GM12892 (cell line): ENCODE measurements around the gene TLR6.

ENCODE experiments used
- DNase-seq: peaks from one replicate; pipeline ENCODE4 v3.0.0; 2011; ENCODE audit not compliant: insufficient read length
- FAIRE-seq: peaks from 2 replicates; lab custom pipeline; 2011; peaks lifted over from hg19 to GRCh38; lab: Jason Lieb, UNC
- POLR2A ChIP-seq: IDR thresholded peaks from 2 replicates; pipeline ENCODE4 v1.6.1; 2011; ENCODE audit warnings: low read depth, low read length, control low read depth
- POLR2AphosphoS5 ChIP-seq: IDR thresholded peaks from 2 replicates; pipeline ENCODE4 v1.6.1; 2011; ENCODE audit warnings: low read depth, low read length, control low read depth
- TAF1 ChIP-seq: IDR thresholded peaks from 2 replicates; pipeline ENCODE4 v1.6.1; 2011; ENCODE audit warnings: low read depth, mild to moderate bottlenecking, control low read depth, low read length, borderline replicate concordance

TLR6 gene

GRCh38 chr4:38891051-38891983 lies 34.7 kb upstream of the TLR6 start:
- no peak for FAIRE-seq
- DNase-seq: no peak
- TF ChIP-seq POLR2AphosphoS5 (no peak), TAF1 (no peak), POLR2A (no peak)

DNA sequence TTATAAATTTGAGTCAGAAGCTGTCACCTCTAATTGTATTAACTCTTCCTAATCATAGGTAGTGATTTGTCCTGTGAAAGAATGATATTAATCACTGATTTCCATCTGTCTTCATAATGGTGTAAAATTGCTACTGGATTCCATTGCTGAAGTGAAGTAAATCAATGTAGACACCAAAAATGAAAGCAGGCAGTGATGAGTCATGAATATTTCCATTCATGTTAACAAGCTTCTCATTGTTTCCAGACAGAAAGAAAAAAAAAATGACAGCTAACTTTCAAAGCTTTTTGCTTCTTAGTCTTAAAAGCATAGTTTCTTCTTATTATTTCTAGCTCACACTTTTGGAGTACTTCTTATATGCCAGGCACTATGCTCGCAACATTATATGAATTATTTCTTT lies 32.5 kb upstream of the TLR6 start:
- no peak for DNase-seq
- FAIRE-seq: no peak
- TF ChIP-seq TAF1 (no peak), POLR2A (no peak), POLR2AphosphoS5 (no peak)

GRCh38 chr4:38884254-38884653 lies 27.6 kb upstream of the TLR6 start:
- DNase-seq: no peak
- FAIRE-seq: no peak
- TF ChIP-seq POLR2AphosphoS5 (no peak), TAF1 (no peak), POLR2A (no peak)

GRCh38 chr4:38876636-38877035 lies 20.0 kb upstream of the TLR6 start:
- DNase-seq: no peak
- TF ChIP-seq TAF1 (no peak), POLR2AphosphoS5 (no peak), POLR2A (no peak)
- FAIRE-seq: no peak

- no peak for DNase-seq
- TF ChIP-seq POLR2AphosphoS5: no peak
- no peak for TF ChIP-seq POLR2A
- FAIRE-seq: no peak
These were observed 16.8 kb upstream of the TLR6 start for GRCh38 chr4:38873290-38873944.

DNA sequence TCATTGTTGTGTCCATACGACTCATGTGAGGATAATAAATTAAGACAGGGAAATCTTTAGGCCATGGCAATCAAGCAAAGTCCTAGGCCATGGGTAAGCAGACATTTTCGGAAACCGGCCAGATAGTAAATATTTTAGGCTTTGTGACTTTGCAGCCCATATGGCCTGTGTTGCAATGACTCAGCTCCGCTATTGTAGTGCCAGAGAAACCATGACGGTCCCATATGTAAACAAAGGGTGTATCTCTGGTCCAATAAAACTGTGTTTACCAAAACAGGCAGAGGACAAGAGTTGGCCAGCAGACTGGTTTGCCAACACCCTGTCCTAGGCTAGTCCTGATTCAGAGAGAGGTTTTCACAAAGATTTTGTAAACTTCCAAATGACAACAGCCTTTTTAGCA lies 16.0 kb upstream of the TLR6 start:
- no peak for FAIRE-seq
- DNase-seq: no peak
- TF ChIP-seq POLR2A (no peak), POLR2AphosphoS5 (no peak), TAF1 (no peak)

DNA sequence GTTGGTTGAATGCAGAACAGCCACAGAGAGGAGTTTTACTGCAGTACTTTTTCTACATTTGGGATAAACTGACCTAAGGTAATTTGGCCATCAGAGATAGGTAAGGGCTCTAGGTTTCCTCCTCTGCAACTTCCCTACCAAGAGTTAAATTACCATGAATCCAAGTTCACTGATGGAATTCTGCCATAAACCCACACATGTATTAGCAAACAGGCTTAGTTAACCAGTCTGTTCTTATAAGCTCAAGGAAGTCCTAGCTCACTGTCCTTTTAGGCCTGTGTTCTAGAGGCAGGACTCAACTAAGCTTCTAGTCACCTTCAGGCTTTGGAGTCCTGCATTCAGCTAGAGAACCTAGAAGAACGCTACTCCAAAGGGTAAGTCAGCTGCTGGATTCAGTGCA lies 15.0 kb upstream of the TLR6 start:
- FAIRE-seq (no peak), DNase-seq (no peak)
- no peak for TF ChIP-seq POLR2AphosphoS5
- TF ChIP-seq POLR2A: no peak
- TF ChIP-seq TAF1: no peak

GRCh38 chr4:38870098-38870808 lies 13.6 kb upstream of the TLR6 start:
- FAIRE-seq: no peak
- no peak for DNase-seq
- no peak for TF ChIP-seq POLR2A
- TF ChIP-seq POLR2AphosphoS5: no peak
- TF ChIP-seq TAF1: no peak

- DNase-seq (no peak), FAIRE-seq (no peak)
- TF ChIP-seq TAF1 (no peak), POLR2A (no peak), POLR2AphosphoS5 (no peak)
These were observed 12.9 kb upstream of the TLR6 start for GRCh38 chr4:38869511-38869910.

DNA sequence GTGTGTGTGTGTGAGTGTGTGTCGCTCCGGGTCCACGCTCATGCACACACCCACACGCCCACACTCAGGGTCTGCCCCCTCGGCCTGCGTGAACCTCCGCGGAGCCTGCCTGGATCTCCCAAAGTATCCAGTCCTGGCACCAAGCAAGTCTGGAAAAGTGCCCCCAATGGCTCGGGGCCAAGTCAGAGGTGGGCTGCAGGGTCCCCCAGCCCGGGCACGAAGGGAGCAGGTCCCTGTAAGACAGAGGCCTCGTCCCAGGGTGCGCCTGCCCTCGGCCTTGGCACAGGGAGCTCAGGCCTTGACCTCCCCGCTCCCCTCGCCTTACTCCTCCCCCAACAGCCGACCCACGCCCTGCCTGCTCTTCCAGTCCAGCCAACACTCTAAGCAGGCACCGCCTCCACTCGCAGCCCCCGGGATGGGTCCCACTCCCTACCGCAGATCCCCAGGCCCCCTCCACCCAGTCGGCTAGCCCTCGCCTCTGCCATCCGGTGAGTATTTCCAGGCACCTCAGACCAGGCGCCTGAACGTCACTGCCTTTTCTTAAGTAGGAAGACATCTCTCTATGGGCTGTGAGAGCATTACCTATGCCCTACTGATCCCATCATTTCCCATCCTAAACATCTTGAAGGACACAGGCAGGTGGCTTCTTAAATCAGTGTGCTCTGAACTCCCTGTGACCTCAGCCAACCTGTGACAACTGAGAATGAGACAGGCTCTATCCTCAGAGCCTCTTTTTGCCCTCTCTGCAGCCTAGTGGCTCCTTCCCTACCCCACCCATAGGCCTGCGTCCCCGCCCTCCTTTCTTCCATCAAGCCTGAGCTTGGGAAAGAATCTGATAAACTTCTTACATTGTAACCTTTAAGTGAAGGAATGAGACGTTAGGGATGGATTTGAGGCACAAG lies 11.7 kb upstream of the TLR6 start:
- FAIRE-seq (no peak), DNase-seq (no peak)
- no peak for TF ChIP-seq POLR2AphosphoS5
- no peak for TF ChIP-seq POLR2A
- TF ChIP-seq TAF1: no peak

DNA sequence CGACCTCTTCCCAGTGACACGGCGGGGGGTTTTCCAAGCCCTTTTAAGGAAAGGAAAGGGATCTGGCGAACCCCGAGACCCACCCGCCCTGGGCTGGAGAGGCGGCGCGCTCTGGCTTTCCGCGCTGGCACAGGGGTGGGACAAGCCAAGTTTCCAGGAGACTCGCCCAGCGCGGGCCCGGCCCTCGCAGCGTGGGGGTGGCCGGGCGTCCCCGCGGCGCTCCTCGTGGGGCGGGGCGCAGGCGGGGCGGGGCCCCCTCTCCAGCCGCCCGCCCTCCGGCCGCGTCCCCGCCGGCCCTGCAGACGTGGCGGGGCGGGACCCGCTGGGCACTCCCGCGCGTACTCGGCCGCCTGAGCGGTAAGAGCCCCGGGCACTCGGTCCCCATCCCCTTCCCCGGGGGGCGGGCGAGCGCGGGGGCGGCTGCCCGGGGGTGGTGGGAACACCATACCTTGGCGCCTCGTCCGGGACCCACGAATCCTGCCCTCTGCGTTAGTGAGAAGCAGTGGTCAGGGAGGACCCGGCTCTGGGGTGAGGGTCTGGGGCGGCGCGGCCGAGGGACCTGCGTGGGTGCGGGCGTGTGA lies 11.0 kb upstream of the TLR6 start, which contains the start of gene FAM114A1:
Gene FAM114A1, plus strand, starts transcription at position 329 of the 581 bp plus-strand sequence. CDS start 10,273 bp downstream, outside the sequence.
- peak; percentile 79 for DNase-seq
- peak; percentile 58 for FAIRE-seq
- TF ChIP-seq TAF1: no peak

DNA sequence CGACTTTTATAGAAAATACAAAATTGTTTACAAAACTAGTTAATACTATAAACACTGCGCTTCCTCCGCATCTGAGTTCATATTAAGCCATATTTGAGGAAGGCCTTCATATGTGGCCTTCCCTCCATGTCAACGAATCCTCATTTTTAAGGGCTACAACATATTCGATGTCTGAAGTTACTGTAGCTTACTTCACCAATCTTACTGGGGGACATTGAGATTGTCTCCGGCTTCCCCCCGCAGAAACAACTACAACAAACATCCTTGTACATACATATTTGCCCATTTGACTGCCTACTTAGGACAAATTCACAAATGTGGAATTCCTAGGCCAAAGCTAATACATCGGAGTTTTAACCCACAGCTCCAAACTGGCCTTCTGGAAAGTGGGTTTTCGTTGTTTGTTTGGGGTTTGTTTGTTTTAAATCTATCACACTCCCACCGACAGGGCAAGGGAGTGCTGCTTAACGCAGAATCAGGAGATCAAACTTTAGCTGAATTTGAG lies 10.4 kb upstream of the TLR6 start:
- TF ChIP-seq TAF1: no peak
- TF ChIP-seq POLR2AphosphoS5: no peak
- TF ChIP-seq POLR2A: no peak
- FAIRE-seq (peak; percentile 79), DNase-seq (no peak)
